HG02981 (cell line): ENCODE data around the gene PAEP.

Experiments used
- ATAC-seq: cut with Tn5 transposase; IDR thresholded peaks from one replicate; pipeline ENCODE4 v1.9.1; 2021; ENCODE audit warnings: mild to moderate bottlenecking, moderate library complexity; ENCODE audit not compliant: unreplicated experiment

The PAEP gene

DNA sequence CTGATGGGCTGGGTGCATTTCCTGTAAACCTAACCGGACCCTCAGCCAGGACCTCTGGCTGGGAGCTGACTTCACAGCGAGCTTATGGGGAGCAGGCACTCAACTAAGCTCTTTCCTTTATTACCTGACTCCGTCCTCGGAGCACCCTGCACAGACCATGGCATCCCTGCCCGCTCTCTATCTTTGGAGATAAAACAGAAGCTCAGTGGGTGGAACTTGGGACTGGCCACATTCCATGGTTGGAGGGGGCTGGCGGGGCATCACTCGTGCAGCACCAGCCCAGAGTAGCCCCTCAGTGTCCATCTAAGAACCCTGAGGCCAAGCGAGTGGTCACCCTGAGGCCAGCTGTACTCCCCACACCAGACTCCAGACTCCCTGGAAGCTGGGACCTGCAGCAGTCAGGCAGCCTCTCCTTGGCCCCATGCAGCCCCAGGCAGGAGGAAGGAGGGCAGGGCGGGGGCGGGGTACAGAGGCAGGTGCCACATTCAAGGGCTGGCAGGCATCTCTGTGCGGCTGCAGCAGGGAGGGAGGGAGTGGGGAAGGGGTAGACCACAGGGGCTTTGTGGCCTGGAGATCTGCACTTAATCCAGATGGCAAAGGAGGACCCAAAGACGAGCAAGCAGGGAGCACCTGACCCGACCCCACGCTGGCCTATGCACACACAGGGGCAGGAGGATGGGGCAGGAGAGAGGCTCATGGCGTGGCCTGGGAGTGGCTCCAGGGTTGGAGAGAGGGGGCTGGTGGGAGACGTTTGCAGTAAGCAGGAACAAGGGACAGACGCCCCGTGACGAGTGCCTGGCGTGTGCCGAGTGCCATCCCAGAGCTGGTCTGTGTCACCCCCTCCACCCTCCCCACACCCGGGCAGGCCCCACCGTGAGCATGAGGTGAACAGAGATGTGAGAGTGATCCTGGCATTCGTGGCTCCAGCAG, 51.7 kb downstream of the PAEP start:
- no peak for ATAC-seq

DNA sequence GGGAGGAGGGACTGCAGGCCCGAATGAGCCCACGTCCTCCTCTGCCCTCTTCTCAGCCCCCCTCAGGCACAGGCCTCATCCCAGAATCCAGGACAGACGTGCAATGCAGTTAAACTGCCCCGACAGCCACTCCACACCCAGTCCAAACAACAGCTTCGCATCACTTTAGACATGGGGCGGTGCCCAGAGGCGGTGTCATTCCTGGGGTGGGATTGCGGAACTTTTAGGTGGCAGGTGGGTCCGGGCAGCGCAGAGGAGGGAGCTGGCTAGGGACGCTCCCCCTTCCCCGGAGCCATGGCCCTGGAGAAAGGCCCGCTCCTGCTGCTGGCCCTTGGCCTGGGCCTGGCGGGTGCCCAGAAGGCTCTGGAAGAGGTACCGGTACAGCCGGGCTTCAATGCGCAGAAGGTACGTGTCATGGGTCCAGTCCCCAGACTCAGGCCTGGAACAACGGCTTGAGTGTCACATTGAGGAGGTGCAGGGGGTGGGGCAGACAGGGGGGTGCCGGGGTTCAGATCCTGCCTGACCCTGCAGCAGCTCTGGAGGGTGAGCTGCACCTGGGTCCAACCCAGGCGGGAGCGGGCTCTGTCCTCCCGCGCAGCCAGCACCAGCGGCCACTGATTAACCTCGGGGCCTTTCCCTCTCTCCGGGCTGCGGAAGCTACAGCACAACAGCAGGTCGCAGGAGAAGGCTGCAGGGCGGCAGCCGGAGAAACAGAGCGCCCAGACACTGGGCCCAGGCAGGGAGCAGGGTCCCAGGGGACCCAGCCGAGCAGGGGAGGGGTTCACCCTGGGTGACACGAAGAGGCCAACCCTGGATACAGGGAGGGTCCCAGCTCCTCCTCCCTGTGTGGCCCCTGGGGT, 52.6 kb downstream of the PAEP start:
- no peak for ATAC-seq

DNA sequence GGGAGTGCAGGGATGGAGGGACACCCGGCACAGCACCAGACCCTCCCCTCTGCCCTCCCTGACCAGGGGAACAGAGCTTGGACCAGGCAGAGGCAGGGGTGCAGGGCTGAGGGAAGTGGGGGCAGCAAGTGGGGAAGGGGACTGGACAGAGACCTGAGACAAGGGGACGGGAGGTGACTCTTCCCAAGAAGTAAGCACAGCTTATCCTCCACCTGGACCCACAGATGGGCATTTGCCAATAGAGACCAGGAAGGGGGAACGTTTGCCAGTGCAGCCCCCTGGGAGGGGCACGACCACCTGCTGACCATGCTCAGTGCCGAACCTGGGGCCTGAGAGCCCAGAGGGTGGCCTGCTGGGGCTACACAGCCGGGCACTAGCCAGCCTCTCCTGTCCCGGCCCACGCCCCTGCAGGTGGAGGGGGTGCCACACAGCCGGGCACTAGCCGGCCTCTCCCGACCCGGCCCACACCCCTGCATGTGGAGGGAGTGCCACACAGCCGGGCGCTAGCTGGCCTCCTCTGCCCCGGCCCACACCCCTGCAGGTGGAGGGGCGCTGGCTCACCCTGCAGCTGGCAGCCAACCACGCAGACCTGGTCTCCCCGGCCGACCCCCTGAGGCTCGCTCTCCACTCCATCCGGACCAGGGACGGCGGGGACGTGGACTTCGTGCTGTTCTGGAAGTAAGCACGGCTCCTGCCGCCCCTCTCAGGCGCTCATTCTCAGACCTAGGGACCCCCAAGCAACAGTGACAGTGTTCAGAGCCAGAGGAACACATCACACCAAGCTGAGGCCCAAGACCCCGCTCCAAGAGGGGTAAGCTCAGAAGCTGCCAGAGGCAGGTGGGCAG, 53.5 kb downstream of the PAEP start:
- ATAC-seq: no peak

DNA sequence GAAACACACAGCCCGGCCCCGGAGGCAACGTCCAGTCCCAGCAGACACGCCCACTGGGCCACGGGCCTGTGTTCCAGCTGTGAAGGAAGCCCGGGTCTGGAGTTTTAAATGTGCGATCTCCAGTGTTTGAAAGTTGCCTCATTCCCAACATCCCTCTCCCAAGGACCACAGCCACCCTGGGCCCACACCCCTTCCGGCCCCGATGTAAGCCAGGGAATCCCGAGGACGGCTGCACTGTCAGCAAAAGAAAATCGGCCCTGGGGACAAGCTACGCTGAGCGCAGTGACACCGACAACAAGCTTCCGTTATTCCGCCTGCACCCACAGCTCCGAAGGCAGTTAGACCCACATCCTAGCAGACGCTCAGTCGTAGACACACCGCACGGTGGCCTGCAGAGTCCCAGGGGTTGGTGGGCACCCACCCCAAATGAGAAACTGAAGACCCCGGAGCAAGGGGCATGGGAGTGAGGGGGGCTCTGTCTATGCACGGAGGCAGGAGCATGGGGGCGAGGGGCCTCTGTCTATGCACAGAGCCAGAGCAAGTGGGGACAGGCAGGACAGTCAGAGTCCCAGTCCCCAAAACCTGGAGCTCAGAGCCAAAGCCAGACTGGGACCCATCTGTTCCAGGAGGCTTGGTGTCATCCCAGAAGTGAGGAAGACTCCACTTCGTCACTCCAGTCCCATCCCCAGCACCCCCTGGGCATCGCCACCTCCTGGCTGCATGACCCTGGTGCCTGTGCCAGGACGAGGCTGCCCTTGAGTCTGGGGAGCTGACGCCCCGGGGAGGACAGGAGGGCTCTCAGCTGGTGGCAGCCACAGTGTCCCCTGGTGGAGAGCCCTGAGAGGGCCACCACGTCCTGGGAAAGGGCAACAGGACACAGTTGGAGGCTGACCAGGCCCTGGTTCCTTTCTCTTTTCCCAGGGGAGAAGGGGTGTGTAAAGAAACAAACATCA, 54.4 kb downstream of the PAEP start:
- ATAC-seq: no peak
